ENCODE data around the gene RSAD2. TPM values are rescaled to one million over a fixed set of nuclear protein-coding genes. Genes with fewer than 3 reads are reported as not detected.
A peak's percentile ranks its signal among the peaks of the same experiment; 100 is the strongest.

The RSAD2 gene
- total RNA-seq, 1 donor: 1.3 TPM

- TF ChIP-seq CTCF (IDR thresholded peaks at IDR 0.05; ENCODE audit: insufficient read depth, low read depth, low read length): no peak
- no peak overlapping the region for H3K4me3 ChIP-seq (ENCODE audit: low read depth, low read length)
- peak; percentile 7 for DNase-seq (ENCODE audit: low read depth)
Observed at GRCh38 chr2:6835467-6835866, 42.1 kb upstream of the RSAD2 start.

- TF ChIP-seq CTCF (IDR thresholded peaks at IDR 0.05; ENCODE audit: insufficient read depth, low read depth, low read length): no peak
- no peak for DNase-seq (ENCODE audit: low read depth)
- H3K4me3 ChIP-seq (ENCODE audit: low read depth, low read length): no peak overlapping the region
Observed at GRCh38 chr2:6838673-6839319, 38.8 kb upstream of the RSAD2 start.

- H3K4me3 ChIP-seq (ENCODE audit: low read depth, low read length): no peak overlapping the region
- TF ChIP-seq CTCF (IDR thresholded peaks at IDR 0.05; ENCODE audit: insufficient read depth, low read depth, low read length): no peak
- DNase-seq (ENCODE audit: low read depth): no peak
Observed at GRCh38 chr2:6841537-6842287, 35.9 kb upstream of the RSAD2 start.

- no peak overlapping the region for H3K4me3 ChIP-seq (ENCODE audit: low read depth, low read length)
- DNase-seq (ENCODE audit: low read depth): peak; percentile 25
- no peak for TF ChIP-seq CTCF (IDR thresholded peaks at IDR 0.05; ENCODE audit: insufficient read depth, low read depth, low read length)
Observed at GRCh38 chr2:6845312-6845711, 32.3 kb upstream of the RSAD2 start.

GRCh38 chr2:6845903-6846302 lies 31.7 kb upstream of the RSAD2 start:
- no peak overlapping the region for H3K4me3 ChIP-seq (ENCODE audit: low read depth, low read length)
- DNase-seq (ENCODE audit: low read depth): no peak
- TF ChIP-seq CTCF (IDR thresholded peaks at IDR 0.05; ENCODE audit: insufficient read depth, low read depth, low read length): no peak

- H3K4me3 ChIP-seq (ENCODE audit: low read depth, low read length): no peak overlapping the region
- no peak for DNase-seq (ENCODE audit: low read depth)
- TF ChIP-seq CTCF (IDR thresholded peaks at IDR 0.05; ENCODE audit: insufficient read depth, low read depth, low read length): no peak
Observed at GRCh38 chr2:6846540-6846939, 31.0 kb upstream of the RSAD2 start.
